HepG2 (cell line): ENCODE results near the gene NCOA5. TPM values are rescaled to one million over a fixed set of nuclear protein-coding genes. Genes with fewer than 3 reads are reported as not detected.

Source experiments
- CC2D1A ChIP-seq: sonication (generic); formaldehyde crosslinking; IDR thresholded peaks from 2 replicates; pipeline ENCODE4 v1.8.1; 2023; ENCODE audit warnings: mild to moderate bottlenecking, missing genetic modification reagents
- HMG20A ChIP-seq: IDR thresholded peaks from 2 replicates; pipeline ENCODE4 v1.6.1; 2016; ENCODE audit warnings: borderline replicate concordance
- NFIB ChIP-seq: sonication (generic); formaldehyde crosslinking; IDR thresholded peaks from 2 replicates; pipeline ENCODE4 v1.9.0; 2021; ENCODE audit warnings: missing genetic modification reagents, mild to moderate bottlenecking, borderline replicate concordance
- PAF1 ChIP-seq: IDR thresholded peaks from 2 replicates; pipeline ENCODE4 v1.6.1; 2016; ENCODE audit warnings: missing genetic modification reagents, missing compliant biosample characterization
- PCBP1 ChIP-seq: fragments of 200-400 bp; formaldehyde crosslinking; IDR thresholded peaks from 2 replicates; pipeline ENCODE4 v1.6.1; 2017; ENCODE audit warnings: mild to moderate bottlenecking, low read depth, low read length, borderline replicate concordance
- POGZ ChIP-seq: sonication (generic); formaldehyde crosslinking; IDR thresholded peaks from 2 replicates; pipeline ENCODE4 v1.4.0; 2020; ENCODE audit warnings: mild to moderate bottlenecking, missing genetic modification reagents
- SCMH1 ChIP-seq: sonication (generic); formaldehyde crosslinking; IDR thresholded peaks from 2 replicates; pipeline ENCODE4 v1.9.0; 2021; ENCODE audit warnings: missing genetic modification reagents, mild to moderate bottlenecking, borderline replicate concordance
- SOX5 ChIP-seq: IDR thresholded peaks from 2 replicates; pipeline ENCODE4 v1.6.1; 2016; ENCODE audit warnings: borderline replicate concordance
- SP4 ChIP-seq: sonication (generic); formaldehyde crosslinking; IDR thresholded peaks from 2 replicates; pipeline ENCODE4 v1.8.1; 2023; ENCODE audit warnings: mild to moderate bottlenecking, missing genetic modification reagents
- ZBTB37 ChIP-seq: sonication (generic); formaldehyde crosslinking; IDR thresholded peaks from 2 replicates; pipeline ENCODE4 v1.4.0; 2020; ENCODE audit warnings: mild to moderate bottlenecking, missing genetic modification reagents
- ZMYM3 ChIP-seq: sonication (generic); formaldehyde crosslinking; IDR thresholded peaks from 2 replicates; pipeline ENCODE4 v1.5.1; 2020; ENCODE audit warnings: mild to moderate bottlenecking, missing genetic modification reagents
- ZNF546 ChIP-seq: sonication (generic); formaldehyde crosslinking; conservative IDR thresholded peaks from 2 replicates; pipeline ENCODE4 v1.8.1; 2023; ENCODE audit warnings: mild to moderate bottlenecking, missing genetic modification reagents
- ZNF749 ChIP-seq: sonication (generic); formaldehyde crosslinking; IDR thresholded peaks from 2 replicates; pipeline ENCODE4 v1.8.0; 2022; ENCODE audit warnings: mild to moderate bottlenecking, missing genetic modification reagents, moderate library complexity, borderline replicate concordance
- ZSCAN21 ChIP-seq: sonication (generic); formaldehyde crosslinking; IDR thresholded peaks from 2 replicates; pipeline ENCODE4 v1.8.0; 2022; ENCODE audit warnings: mild to moderate bottlenecking, missing genetic modification reagents, moderate library complexity, borderline replicate concordance
- polyA plus RNA-seq, 8 experiments: library from polyadenylated mRNA; depleted of rRNA in 3 of 8; stranded (reverse) in 7 of 8; unstranded in 1 of 8; fragments of >200 nt; fragmentation: Illumina TruSeq in 4 of 8; extraction: Trizol in 4 of 8; gene quantifications; 2 replicates each; pipeline versions ENCODE4 v1.2.1 to v1.2.3, GENCODE V29; 2011 to 2016; ENCODE audit warnings: low read depth in 4 of 8, missing spikeins in 1 of 8, mixed read lengths in 1 of 8; ENCODE audit not compliant: insufficient read depth in 1 of 8
- total RNA-seq, 5 experiments: library from RNA; depleted of rRNA; stranded (reverse); fragments of >200 nt; fragmentation: Illumina TruSeq; extraction: Trizol; gene quantifications; 2 replicates each; pipeline ENCODE4 v1.2.3, GENCODE V29; 2016; ENCODE audit warnings: low read depth in 1 of 5
- TF ChIP-seq, protein P1 (sequence below): sonication (generic); formaldehyde crosslinking; conservative IDR thresholded peaks from 2 replicates; pipeline ENCODE4 v1.8.1; 2023; ENCODE audit warnings: missing genetic modification reagents
- TF ChIP-seq, protein P2 (sequence below): sonication (generic); formaldehyde crosslinking; IDR thresholded peaks from 2 replicates; pipeline ENCODE4 v1.8.0; 2022; ENCODE audit warnings: missing genetic modification reagents, mild to moderate bottlenecking, moderate library complexity, borderline replicate concordance
- TF ChIP-seq, protein P3 (sequence below): sonication (generic); formaldehyde crosslinking; IDR thresholded peaks from 2 replicates; pipeline ENCODE4 v1.4.0; 2020; ENCODE audit warnings: missing genetic modification reagents

The NCOA5 gene
- total and polyA plus RNA-seq, 2 of the 13 experiments (the other 11 are each of a cell fraction or from before 2014, with no cell fraction given), result 16.5 to 28.4 TPM

GRCh38 chr20:46089417-46090388, at the start of gene NCOA5 (continued):
- peak; percentile 98 for TF ChIP-seq ZNF546
- no peak for TF ChIP-seq SCMH1 (CRISPR knock-in tag)
- peak; percentile 99 for TF ChIP-seq ZSCAN21 (CRISPR knock-in tag)
- peak; percentile 70; the same call in 1 of the 2 replicates for TF ChIP-seq SOX5
- no peak; the same call in 1 of the 2 replicates for TF ChIP-seq ZMYM3 (CRISPR knock-in tag)
- TF ChIP-seq, protein P1, sequence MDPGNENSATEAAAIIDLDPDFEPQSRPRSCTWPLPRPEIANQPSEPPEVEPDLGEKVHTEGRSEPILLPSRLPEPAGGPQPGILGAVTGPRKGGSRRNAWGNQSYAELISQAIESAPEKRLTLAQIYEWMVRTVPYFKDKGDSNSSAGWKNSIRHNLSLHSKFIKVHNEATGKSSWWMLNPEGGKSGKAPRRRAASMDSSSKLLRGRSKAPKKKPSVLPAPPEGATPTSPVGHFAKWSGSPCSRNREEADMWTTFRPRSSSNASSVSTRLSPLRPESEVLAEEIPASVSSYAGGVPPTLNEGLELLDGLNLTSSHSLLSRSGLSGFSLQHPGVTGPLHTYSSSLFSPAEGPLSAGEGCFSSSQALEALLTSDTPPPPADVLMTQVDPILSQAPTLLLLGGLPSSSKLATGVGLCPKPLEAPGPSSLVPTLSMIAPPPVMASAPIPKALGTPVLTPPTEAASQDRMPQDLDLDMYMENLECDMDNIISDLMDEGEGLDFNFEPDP (CRISPR knock-in tag), result 0 out of 2 replicates have a peak, but pooled peaks have one; percentile 87
- TF ChIP-seq, protein P2, sequence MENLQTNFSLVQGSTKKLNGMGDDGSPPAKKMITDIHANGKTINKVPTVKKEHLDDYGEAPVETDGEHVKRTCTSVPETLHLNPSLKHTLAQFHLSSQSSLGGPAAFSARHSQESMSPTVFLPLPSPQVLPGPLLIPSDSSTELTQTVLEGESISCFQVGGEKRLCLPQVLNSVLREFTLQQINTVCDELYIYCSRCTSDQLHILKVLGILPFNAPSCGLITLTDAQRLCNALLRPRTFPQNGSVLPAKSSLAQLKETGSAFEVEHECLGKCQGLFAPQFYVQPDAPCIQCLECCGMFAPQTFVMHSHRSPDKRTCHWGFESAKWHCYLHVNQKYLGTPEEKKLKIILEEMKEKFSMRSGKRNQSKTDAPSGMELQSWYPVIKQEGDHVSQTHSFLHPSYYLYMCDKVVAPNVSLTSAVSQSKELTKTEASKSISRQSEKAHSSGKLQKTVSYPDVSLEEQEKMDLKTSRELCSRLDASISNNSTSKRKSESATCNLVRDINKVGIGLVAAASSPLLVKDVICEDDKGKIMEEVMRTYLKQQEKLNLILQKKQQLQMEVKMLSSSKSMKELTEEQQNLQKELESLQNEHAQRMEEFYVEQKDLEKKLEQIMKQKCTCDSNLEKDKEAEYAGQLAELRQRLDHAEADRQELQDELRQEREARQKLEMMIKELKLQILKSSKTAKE (CRISPR knock-in tag), result no peak
- no peak for TF ChIP-seq PAF1
- no peak for TF ChIP-seq NFIB (CRISPR knock-in tag)
- no peak for TF ChIP-seq POGZ (CRISPR knock-in tag)
- TF ChIP-seq, protein P3, sequence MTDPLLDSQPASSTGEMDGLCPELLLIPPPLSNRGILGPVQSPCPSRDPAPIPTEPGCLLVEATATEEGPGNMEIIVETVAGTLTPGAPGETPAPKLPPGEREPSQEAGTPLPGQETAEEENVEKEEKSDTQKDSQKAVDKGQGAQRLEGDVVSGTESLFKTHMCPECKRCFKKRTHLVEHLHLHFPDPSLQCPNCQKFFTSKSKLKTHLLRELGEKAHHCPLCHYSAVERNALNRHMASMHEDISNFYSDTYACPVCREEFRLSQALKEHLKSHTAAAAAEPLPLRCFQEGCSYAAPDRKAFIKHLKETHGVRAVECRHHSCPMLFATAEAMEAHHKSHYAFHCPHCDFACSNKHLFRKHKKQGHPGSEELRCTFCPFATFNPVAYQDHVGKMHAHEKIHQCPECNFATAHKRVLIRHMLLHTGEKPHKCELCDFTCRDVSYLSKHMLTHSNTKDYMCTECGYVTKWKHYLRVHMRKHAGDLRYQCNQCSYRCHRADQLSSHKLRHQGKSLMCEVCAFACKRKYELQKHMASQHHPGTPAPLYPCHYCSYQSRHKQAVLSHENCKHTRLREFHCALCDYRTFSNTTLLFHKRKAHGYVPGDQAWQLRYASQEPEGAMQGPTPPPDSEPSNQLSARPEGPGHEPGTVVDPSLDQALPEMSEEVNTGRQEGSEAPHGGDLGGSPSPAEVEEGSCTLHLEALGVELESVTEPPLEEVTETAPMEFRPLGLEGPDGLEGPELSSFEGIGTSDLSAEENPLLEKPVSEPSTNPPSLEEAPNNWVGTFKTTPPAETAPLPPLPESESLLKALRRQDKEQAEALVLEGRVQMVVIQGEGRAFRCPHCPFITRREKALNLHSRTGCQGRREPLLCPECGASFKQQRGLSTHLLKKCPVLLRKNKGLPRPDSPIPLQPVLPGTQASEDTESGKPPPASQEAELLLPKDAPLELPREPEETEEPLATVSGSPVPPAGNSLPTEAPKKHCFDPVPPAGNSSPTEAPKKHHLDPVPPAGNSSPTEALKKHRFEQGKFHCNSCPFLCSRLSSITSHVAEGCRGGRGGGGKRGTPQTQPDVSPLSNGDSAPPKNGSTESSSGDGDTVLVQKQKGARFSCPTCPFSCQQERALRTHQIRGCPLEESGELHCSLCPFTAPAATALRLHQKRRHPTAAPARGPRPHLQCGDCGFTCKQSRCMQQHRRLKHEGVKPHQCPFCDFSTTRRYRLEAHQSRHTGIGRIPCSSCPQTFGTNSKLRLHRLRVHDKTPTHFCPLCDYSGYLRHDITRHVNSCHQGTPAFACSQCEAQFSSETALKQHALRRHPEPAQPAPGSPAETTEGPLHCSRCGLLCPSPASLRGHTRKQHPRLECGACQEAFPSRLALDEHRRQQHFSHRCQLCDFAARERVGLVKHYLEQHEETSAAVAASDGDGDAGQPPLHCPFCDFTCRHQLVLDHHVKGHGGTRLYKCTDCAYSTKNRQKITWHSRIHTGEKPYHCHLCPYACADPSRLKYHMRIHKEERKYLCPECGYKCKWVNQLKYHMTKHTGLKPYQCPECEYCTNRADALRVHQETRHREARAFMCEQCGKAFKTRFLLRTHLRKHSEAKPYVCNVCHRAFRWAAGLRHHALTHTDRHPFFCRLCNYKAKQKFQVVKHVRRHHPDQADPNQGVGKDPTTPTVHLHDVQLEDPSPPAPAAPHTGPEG, result peak; percentile 92; the same call in 1 of the 2 replicates
- 0 out of 2 replicates have a peak, but pooled peaks have one; percentile 51 for TF ChIP-seq PCBP1
- peak; percentile 96; the same call in 1 of the 2 replicates for TF ChIP-seq ZNF749
- TF ChIP-seq HMG20A (CRISPR knock-in tag), result no peak
- no peak for TF ChIP-seq CC2D1A (CRISPR knock-in tag)
- TF ChIP-seq SP4 (CRISPR knock-in tag), result peak; percentile 90
- no peak for TF ChIP-seq ZBTB37 (CRISPR knock-in tag)
